Right atrium auricular region (tissue), 2 donors: ENCODE results near the gene OSBPL5. TPM values are rescaled to one million over a fixed set of nuclear protein-coding genes. Genes with fewer than 3 reads are reported as not detected.

Source experiments
- DNase-seq: peaks from one replicate; pipeline ENCODE4 v3.0.0-alpha.2; 2019; ENCODE audit warnings: low spot score
- H3K27ac ChIP-seq, 2 donors: fragments of 200-600 bp; sonication (generic); 1 replicate in 1 of 2; 2 replicates in 1 of 2; pipeline ENCODE4 v1.5.1; 2016 to 2019
- H3K27me3 ChIP-seq, 2 donors: fragments of 200-600 bp; sonication (generic); one replicate each; pipeline versions ENCODE4 v1.5.1 to v1.6.0; 2017 to 2019
- H3K36me3 ChIP-seq: fragments of 200-600 bp; sonication (generic); one replicate; pipeline ENCODE4 v1.5.1; 2016
- H3K4me1 ChIP-seq, 2 donors: fragments of 200-600 bp; sonication (generic); one replicate each; pipeline versions ENCODE4 v1.5.1 to v1.6.0; 2017 to 2019
- H3K4me3 ChIP-seq, 2 donors: fragments of 200-600 bp; sonication (generic); 1 replicate in 1 of 2; 2 replicates in 1 of 2; pipeline ENCODE4 v1.5.1; 2017 to 2019; ENCODE audit warnings: mild to moderate bottlenecking in 1 of 2, moderate library complexity in 1 of 2
- H3K9me3 ChIP-seq, 2 donors: fragments of 200-600 bp; sonication (generic); one replicate each; pipeline ENCODE4 v1.5.1; 2019
- CTCF ChIP-seq, 2 donors: fragments of 200-600 bp; sonication (generic); IDR thresholded peaks; one replicate each; pipeline ENCODE4 v1.5.1; 2019; ENCODE audit warnings: antibody characterized with exemption in 2 of 2
- total RNA-seq, 2 donors: library from RNA; depleted of rRNA; stranded (reverse); fragments of >200 nt; gene quantifications; one replicate each; pipeline ENCODE4 v1.1.0, GENCODE V29; 2016

Gene OSBPL5
- total RNA-seq, 2 donors from 2014 or later, result 11.1 to 17.8 TPM

- Histone ChIP-seq H3K4me3 (peak overlapping the region; percentile 56 to 74), H3K27me3 (no peaks in the 10 kb centered on the region), H3K27ac (peak overlapping the region; percentile 71 to 73), H3K36me3 (no peaks in the 10 kb centered on the region), H3K4me1 (peaks cover 0 to 61% of the 10 kb centered on the region in 2 donors), H3K9me3 (no peaks in the 10 kb centered on the region)
- no peak for DNase-seq
- no peak for TF ChIP-seq CTCF (IDR thresholded peaks at IDR 0.05)
Measured at GRCh38 chr11:3164552-3165151, 458 bp downstream of the OSBPL5 start.

DNA sequence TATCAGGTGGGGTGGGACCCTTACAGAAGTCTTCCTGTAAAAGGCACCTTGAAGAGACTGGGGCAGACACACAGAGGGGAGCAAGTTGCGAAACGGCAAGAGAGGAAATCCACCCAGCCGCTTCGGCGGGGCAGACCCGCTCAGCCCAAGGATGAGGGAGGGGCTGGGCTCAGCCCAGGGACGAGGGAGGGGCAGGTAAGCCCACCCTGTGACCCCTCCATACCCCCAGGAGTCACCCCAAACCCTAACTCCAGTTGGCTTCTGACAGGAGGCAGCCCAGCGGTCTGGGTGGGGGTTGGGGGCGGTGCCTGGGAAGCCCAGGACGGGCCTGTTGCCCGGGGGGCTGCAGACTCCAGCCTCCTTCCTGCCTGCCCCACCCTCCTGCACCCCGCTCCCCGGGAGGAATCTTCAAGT is 965 bp downstream of the OSBPL5 start:
- no peaks in the 10 kb centered on the region for H3K27me3 ChIP-seq
- H3K9me3 ChIP-seq, result no peaks in the 10 kb centered on the region
- no peak for DNase-seq
- H3K27ac ChIP-seq, result peak overlapping the region; percentile 71 to 73
- H3K4me3 ChIP-seq, result peak overlapping the region; percentile 56 to 74
- no peak for TF ChIP-seq CTCF (IDR thresholded peaks at IDR 0.05)
- peaks cover 0 to 61% of the 10 kb centered on the region in 2 donors for H3K4me1 ChIP-seq
- H3K36me3 ChIP-seq, result no peaks in the 10 kb centered on the region

DNA sequence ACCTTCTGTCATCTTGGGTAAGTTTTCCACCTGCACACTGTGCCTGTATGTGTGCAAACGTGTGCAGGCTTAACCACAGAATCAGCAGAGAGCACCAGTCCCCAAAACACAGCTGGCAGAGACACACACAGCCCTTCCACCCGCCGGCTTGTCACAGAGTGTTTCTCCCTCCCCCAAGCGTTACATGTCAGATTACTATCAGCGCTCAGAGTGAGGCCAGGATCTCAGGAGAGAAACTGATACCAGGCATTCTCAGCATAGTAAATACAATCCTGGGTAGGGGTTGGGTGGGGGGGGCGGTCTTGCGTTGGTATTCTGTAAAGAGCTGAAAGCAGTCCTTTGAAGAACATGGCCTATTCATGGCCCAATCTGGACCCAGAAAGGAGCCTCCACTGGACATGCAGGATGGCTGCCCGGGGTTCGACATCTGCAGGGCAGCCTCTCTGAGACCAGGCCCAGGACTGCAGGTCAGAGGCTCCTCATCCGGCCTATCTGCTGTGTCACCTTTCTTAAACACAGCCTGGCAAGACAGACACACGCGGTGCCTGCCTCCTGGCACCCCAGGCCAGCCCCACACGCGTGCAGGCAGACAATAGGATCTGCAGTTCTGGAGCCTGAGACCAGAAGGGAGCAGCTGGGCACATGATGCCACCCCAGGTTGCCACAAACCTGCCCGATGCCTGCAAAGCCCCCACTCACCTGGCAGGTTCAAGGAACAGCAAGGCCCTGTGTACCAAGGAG is 1.7 kb downstream of the OSBPL5 start:
- no peak for DNase-seq
- H3K36me3 ChIP-seq, result no peaks in the 10 kb centered on the region
- peak overlapping the region; percentile 56 to 74 for H3K4me3 ChIP-seq
- TF ChIP-seq CTCF (IDR thresholded peaks at IDR 0.05), result no peak
- H3K27me3 ChIP-seq, result no peaks in the 10 kb centered on the region
- H3K4me1 ChIP-seq, result peaks cover 0 to 64% of the 10 kb centered on the region in 2 donors
- no peaks in the 10 kb centered on the region for H3K9me3 ChIP-seq
- peak overlapping the region; percentile 71 to 73 for H3K27ac ChIP-seq

DNA sequence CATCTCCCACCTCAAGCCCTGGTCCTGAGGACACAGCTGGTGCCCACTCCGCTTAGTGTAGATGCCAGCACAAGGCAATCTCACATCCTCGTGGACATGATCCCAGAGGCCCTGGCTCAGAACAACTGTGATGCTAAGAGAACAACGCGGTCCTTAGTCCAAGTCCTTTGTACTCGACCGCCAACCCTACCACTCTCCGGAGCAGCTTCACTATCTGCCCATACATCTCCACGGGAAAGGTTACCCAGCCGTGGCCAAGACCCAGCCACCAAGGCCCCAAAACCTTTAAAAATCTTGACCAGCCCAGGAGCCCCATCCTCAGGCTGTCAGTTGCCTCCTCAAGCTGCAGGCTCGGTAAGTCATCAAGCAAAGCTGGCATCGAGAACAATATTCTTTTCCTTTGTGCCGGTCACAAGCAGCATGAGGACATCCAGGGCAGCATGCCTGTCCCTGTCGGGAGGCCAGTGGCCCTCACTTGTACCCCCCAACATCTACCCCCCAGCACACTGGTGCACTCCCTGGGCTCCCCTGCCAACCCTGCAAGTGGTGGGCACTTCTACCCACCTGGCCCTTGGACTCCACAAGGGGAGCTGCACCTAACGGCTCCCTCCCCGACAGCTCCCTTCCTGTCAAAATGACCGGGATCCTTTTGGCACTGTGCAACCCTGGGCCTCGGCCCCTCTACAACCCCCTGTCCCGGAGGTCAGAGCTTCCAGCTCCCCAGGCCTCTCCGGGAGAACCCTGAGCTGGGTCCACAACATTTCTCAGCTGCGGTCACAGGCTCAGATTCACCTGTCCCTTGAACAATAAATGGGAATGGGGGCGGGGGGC is 2.5 kb downstream of the OSBPL5 start:
- DNase-seq, result no peak
- TF ChIP-seq CTCF (IDR thresholded peaks at IDR 0.05), result no peak

DNA sequence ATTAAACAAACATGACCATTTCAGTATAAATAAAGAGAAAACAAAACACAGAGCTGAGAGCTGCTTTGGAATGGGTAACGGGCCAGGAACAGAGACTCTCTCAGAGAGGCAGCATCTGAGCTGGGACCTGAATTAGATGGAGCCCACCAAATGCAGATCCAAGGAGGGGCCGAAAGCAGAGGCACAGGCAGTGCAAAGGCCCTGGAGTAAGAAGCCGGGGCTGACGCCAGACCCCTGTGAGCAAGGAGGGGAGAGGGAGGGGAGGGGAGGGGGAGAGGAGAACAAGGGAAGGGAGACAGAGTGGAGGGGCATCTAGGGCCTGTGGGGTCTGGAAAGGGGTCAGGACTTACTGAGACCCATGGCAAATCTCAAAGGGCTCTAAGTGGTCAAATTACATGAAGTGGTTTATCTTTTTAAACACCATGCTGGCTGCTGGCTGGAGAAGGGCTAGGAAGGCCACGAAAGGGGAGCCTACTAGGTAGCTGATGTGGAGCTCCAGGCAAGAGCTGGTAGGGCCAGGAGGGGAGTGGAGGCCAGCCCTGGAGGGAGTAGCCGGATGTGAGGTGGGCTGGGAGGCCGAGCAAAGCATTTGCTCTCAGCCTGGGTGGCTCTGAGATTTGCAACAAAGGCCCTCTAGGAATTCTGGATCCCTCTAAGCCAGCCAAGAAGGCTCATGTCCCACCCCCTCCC is 3.2 kb downstream of the OSBPL5 start:
- H3K4me3 ChIP-seq, result no peak overlapping the region
- H3K4me1 ChIP-seq, result peaks cover 0 to 77% of the 10 kb centered on the region in 2 donors
- no peak for DNase-seq
- no peak for TF ChIP-seq CTCF (IDR thresholded peaks at IDR 0.05)
- no peaks in the 10 kb centered on the region for H3K9me3 ChIP-seq
- no peaks in the 10 kb centered on the region for H3K27me3 ChIP-seq
- H3K36me3 ChIP-seq, result no peaks in the 10 kb centered on the region
- H3K27ac ChIP-seq, result peak overlapping the region in 1 of 2 donors; percentile 71

More for the DNA sequence above, 2.5 kb downstream of the OSBPL5 start:
- Histone ChIP-seq H3K4me1 (peaks cover 0 to 69% of the 10 kb centered on the region in 2 donors), H3K27ac (peak overlapping the region in 1 of 2 donors; percentile 71), H3K9me3 (no peaks in the 10 kb centered on the region), H3K4me3 (no peak overlapping the region), H3K36me3 (no peaks in the 10 kb centered on the region), H3K27me3 (no peaks in the 10 kb centered on the region)
